MM.1S (cell line): ENCODE measurements around the gene GAB3.

Experiments used
- DNase-seq: peaks from one replicate; pipeline ENCODE4 v3.0.0-alpha.2; 2015
- H2AFZ ChIP-seq: fragments of 300-600 bp; sonication (generic); 2 replicates; pipeline ENCODE4 v1.6.0; 2016; ENCODE audit warnings: antibody characterized with exemption, low read length
- H3F3A ChIP-seq: fragments of 300-600 bp; sonication (generic); 2 replicates; pipeline ENCODE4 v1.6.1; 2016; ENCODE audit warnings: mild to moderate bottlenecking, antibody characterized with exemption, low read length, moderate library complexity, mixed read lengths; ENCODE audit not compliant: insufficient read depth
- H3K27ac ChIP-seq: fragments of 300-600 bp; sonication (generic); 2 replicates; pipeline ENCODE4 v1.5.1; 2016; ENCODE audit warnings: mild to moderate bottlenecking, low read length
- H3K27me3 ChIP-seq: fragments of 300-600 bp; sonication (generic); replicated peaks from 2 replicates; pipeline ENCODE4 v1.6.0; 2016; ENCODE audit warnings: low read length; ENCODE audit not compliant: insufficient read depth
- H3K36me3 ChIP-seq: fragments of 300-600 bp; sonication (generic); replicated peaks from 2 replicates; pipeline ENCODE4 v1.6.1; 2016; ENCODE audit warnings: mild to moderate bottlenecking, low read length, mixed read lengths; ENCODE audit not compliant: insufficient read depth
- H3K4me1 ChIP-seq: fragments of 300-600 bp; sonication (generic); 2 replicates; pipeline ENCODE4 v1.6.1; 2016; ENCODE audit warnings: low read length, mixed read lengths
- H3K4me2 ChIP-seq: fragments of 300-600 bp; sonication (generic); 2 replicates; pipeline ENCODE4 v1.6.0; 2016; ENCODE audit warnings: low read depth, low read length
- H3K4me3 ChIP-seq: fragments of 300-600 bp; sonication (generic); 2 replicates; pipeline ENCODE4 v1.5.1; 2016; ENCODE audit warnings: low read length, mixed read lengths
- H3K79me2 ChIP-seq: fragments of 300-600 bp; sonication (generic); 2 replicates; pipeline ENCODE4 v1.6.1; 2016; ENCODE audit warnings: mixed run types, low read length, mixed read lengths
- H3K9ac ChIP-seq: fragments of 300-600 bp; sonication (generic); 2 replicates; pipeline ENCODE4 v1.6.1; 2016; ENCODE audit warnings: low read length, mixed read lengths
- H3K9me2 ChIP-seq: fragments of 300-600 bp; sonication (generic); replicated peaks from 2 replicates; pipeline ENCODE4 v1.6.1; 2016; ENCODE audit warnings: mild to moderate bottlenecking, low read length, mixed read lengths; ENCODE audit not compliant: insufficient read depth
- H3K9me3 ChIP-seq: fragments of 300-600 bp; sonication (generic); replicated peaks from 2 replicates; pipeline ENCODE4 v1.6.1; 2016; ENCODE audit warnings: mild to moderate bottlenecking, low read length, mixed read lengths; ENCODE audit not compliant: insufficient read depth
- H4K20me1 ChIP-seq: fragments of 300-600 bp; sonication (generic); 2 replicates; pipeline ENCODE4 v1.6.1; 2016; ENCODE audit warnings: mild to moderate bottlenecking, low read length, moderate library complexity, mixed read lengths; ENCODE audit not compliant: insufficient read depth
- CTCF ChIP-seq: fragments of 300-600 bp; sonication (generic); IDR thresholded peaks from 2 replicates; pipeline ENCODE4 v1.5.1; 2016; ENCODE audit warnings: antibody characterized with exemption, low read length, mixed read lengths
- EZH2 ChIP-seq: fragments of 300-600 bp; sonication (generic); optimal IDR thresholded peaks from 2 replicates; pipeline ENCODE3; 2017; ENCODE audit warnings: low read depth, mild to moderate bottlenecking, antibody characterized with exemption, low read length, mixed read lengths
- EZH2phosphoT487 ChIP-seq: fragments of 300-600 bp; sonication (generic); IDR thresholded peaks from 2 replicates; pipeline ENCODE4 v1.6.1; 2018; ENCODE audit warnings: antibody characterized with exemption, low read length

The GAB3 gene

GRCh38 chrX:154721155-154721554 is 29.7 kb downstream of the GAB3 start:
- Histone ChIP-seq H3K27ac (no peak overlapping the region), H3F3A (no peaks in the 10 kb centered on the region), H3K4me3 (no peak overlapping the region), H2AFZ (no peak overlapping the region), H3K4me2 (no peak overlapping the region), H3K79me2 (no peaks in the 10 kb centered on the region), H3K9me3 (no peaks in the 10 kb centered on the region), H3K9me2 (no peaks in the 10 kb centered on the region), H3K9ac (no peak overlapping the region), H3K4me1 (0 out of 2 replicates have a peak, but pooled peaks cover 4% of the 10 kb centered on the region), H3K36me3 (no peaks in the 10 kb centered on the region), H3K27me3 (no peaks in the 10 kb centered on the region), H4K20me1 (no peaks in the 10 kb centered on the region)
- no peak for TF ChIP-seq EZH2phosphoT487
- DNase-seq = no peak

- Histone ChIP-seq H3F3A (no peaks in the 10 kb centered on the region), H3K9ac (no peak overlapping the region), H3K4me2 (no peak overlapping the region), H3K27me3 (no peaks in the 10 kb centered on the region), H2AFZ (no peak overlapping the region), H3K36me3 (no peaks in the 10 kb centered on the region), H3K4me3 (no peak overlapping the region), H3K9me2 (no peaks in the 10 kb centered on the region), H3K27ac (no peak overlapping the region), H3K9me3 (no peaks in the 10 kb centered on the region), H4K20me1 (no peaks in the 10 kb centered on the region), H3K79me2 (no peaks in the 10 kb centered on the region), H3K4me1 (0 out of 2 replicates have a peak, but pooled peaks cover 4% of the 10 kb centered on the region)
- TF ChIP-seq EZH2 = no peak
- DNase-seq = no peak
These were observed 30.8 kb downstream of the GAB3 start for GRCh38 chrX:154720067-154720466.

- Histone ChIP-seq H3K27ac (no peak overlapping the region), H2AFZ (no peak overlapping the region), H3K4me1 (0 out of 2 replicates have a peak, but pooled peaks cover 4% of the 10 kb centered on the region), H3K4me3 (no peak overlapping the region), H3K36me3 (no peaks in the 10 kb centered on the region), H3K4me2 (no peak overlapping the region), H3K9me2 (no peaks in the 10 kb centered on the region), H3K9me3 (no peaks in the 10 kb centered on the region), H3K79me2 (no peaks in the 10 kb centered on the region), H4K20me1 (no peaks in the 10 kb centered on the region), H3K9ac (no peak overlapping the region), H3K27me3 (no peaks in the 10 kb centered on the region), H3F3A (no peaks in the 10 kb centered on the region)
- DNase-seq = no peak
- no peak for TF ChIP-seq EZH2phosphoT487
- TF ChIP-seq EZH2 = no peak
- no peak for TF ChIP-seq CTCF
These were observed 31.7 kb downstream of the GAB3 start for GRCh38 chrX:154719132-154719675.

GRCh38 chrX:154718616-154719015 is 32.3 kb downstream of the GAB3 start:
- Histone ChIP-seq H3K9me2 (no peaks in the 10 kb centered on the region), H3K36me3 (no peaks in the 10 kb centered on the region), H2AFZ (no peak overlapping the region), H3K27me3 (no peaks in the 10 kb centered on the region), H3K4me3 (no peak overlapping the region), H3K9me3 (no peaks in the 10 kb centered on the region), H3K9ac (no peak overlapping the region), H3K27ac (no peak overlapping the region), H3K4me2 (no peak overlapping the region), H3F3A (no peaks in the 10 kb centered on the region), H3K4me1 (0 out of 2 replicates have a peak, but pooled peaks cover 4% of the 10 kb centered on the region), H3K79me2 (no peaks in the 10 kb centered on the region), H4K20me1 (no peaks in the 10 kb centered on the region)
- TF ChIP-seq EZH2 = no peak
- no peak for TF ChIP-seq EZH2phosphoT487
- TF ChIP-seq CTCF = no peak
- no peak for DNase-seq
